HepG2 (cell line): ENCODE data around the gene ARMH3. TPM values are rescaled to one million over a fixed set of nuclear protein-coding genes. Genes with fewer than 3 reads are reported as not detected.

Experiments used
- ATAC-seq: fragments of 200-7000 bp; cut with Tn5 transposase; 3 replicates; pipeline ENCODE4 v1.9.1; 2020; ENCODE audit warnings: mild to moderate bottlenecking, moderate library complexity
- BruUV-seq: library from RNA; stranded (reverse); fragments of 400-500 nt; replicated peaks from 2 replicates; lab custom pipeline; 2021; lab: Mats Ljungman, UMichigan
- CTCF ChIA-PET: fragments of 300-600 bp; formaldehyde crosslinking; extraction: SDS; loops from one replicate; lab custom pipeline; 2021; ENCODE audit warnings: low total read pairs, inconsistent platforms, low intra/inter-chr PET ratio; lab: Yijun Ruan, JAX
- POLR2A ChIA-PET: fragments of 350-600 bp; sonication (Branson Sonifier 250); formaldehyde crosslinking; loops from one replicate; lab custom pipeline; 2020; ENCODE audit warnings: antibody characterized with exemption, inconsistent platforms; lab: Yijun Ruan, JAX
- DNase-seq: peaks from one replicate; pipeline ENCODE4 v3.0.0-alpha.2; 2015; ENCODE audit warnings: low spot score
- FAIRE-seq: peaks from 3 replicates; lab custom pipeline; 2011; peaks lifted over from hg19 to GRCh38; lab: Jason Lieb, UNC
- H2AFZ ChIP-seq: one replicate; pipeline ENCODE4 v1.6.1; 2011; ENCODE audit warnings: low read length, inconsistent platforms
- H3K27ac ChIP-seq: fragments of 300-600 bp; 3 replicates; pipeline ENCODE4 v1.8.0; 2011; ENCODE audit warnings: mixed run types, mild to moderate bottlenecking, mixed read lengths, low read length, inconsistent platforms; ENCODE audit not compliant: insufficient read depth; ENCODE audit errors: extremely low read length
- H3K27me3 ChIP-seq, 2 experiments: fragments of 200-600 bp in 1 of 2; 2 replicates in 1 of 2; 3 replicates in 1 of 2; pipeline versions ENCODE4 v1.6.0 to v1.8.0; 2011; ENCODE audit warnings: low read length in 2 of 2, mild to moderate bottlenecking in 2 of 2, moderate library complexity in 2 of 2, inconsistent platforms in 1 of 2; ENCODE audit not compliant: insufficient read depth in 2 of 2, control insufficient read depth in 1 of 2
- H3K36me3 ChIP-seq, 2 experiments: fragments of 200-600 bp in 1 of 2; replicated peaks in 1 of 2; 2 replicates in 1 of 2; 3 replicates in 1 of 2; pipeline versions ENCODE4 v1.5.1 to v1.8.0; 2011; ENCODE audit warnings: low read length in 2 of 2, inconsistent platforms in 1 of 2; ENCODE audit not compliant: insufficient read depth in 2 of 2, control insufficient read depth in 1 of 2
- H3K4me1 ChIP-seq: 2 replicates; pipeline ENCODE4 v1.5.1; 2012; ENCODE audit warnings: low read length, inconsistent platforms; ENCODE audit not compliant: insufficient read depth
- H3K4me2 ChIP-seq: 2 replicates; pipeline ENCODE4 v1.6.0; 2011; ENCODE audit warnings: low read depth, low read length, inconsistent platforms
- H3K4me3 ChIP-seq, 3 experiments: fragments of 200-600 bp in 1 of 3; sonication (generic), shearing (Covaris generic) in 1 of 3; replicated peaks in 1 of 3; 2 replicates each; pipeline ENCODE4 v1.5.1; 2011 to 2016; ENCODE audit warnings: low read length in 3 of 3, inconsistent platforms in 2 of 3, low read depth in 2 of 3, mild to moderate bottlenecking in 2 of 3, control low read depth in 1 of 3, mixed read lengths in 1 of 3; ENCODE audit not compliant: insufficient read depth in 1 of 3
- H3K79me2 ChIP-seq: one replicate; pipeline ENCODE4 v1.6.1; 2011; ENCODE audit warnings: low read length, inconsistent platforms; ENCODE audit not compliant: insufficient read depth
- H3K9ac ChIP-seq: 2 replicates; pipeline ENCODE4 v1.6.0; 2011; ENCODE audit warnings: mild to moderate bottlenecking, low read depth, low read length, inconsistent platforms; ENCODE audit not compliant: insufficient read depth
- H3K9me3 ChIP-seq: 2 replicates; pipeline ENCODE4 v1.5.1; 2012; ENCODE audit warnings: mild to moderate bottlenecking, low read length
- H4K20me1 ChIP-seq: 2 replicates; pipeline ENCODE4 v1.6.0; 2011; ENCODE audit warnings: inconsistent platforms, mild to moderate bottlenecking, low read length, moderate library complexity; ENCODE audit not compliant: insufficient read depth
- ARID2 ChIP-seq: sonication (generic); formaldehyde crosslinking; IDR thresholded peaks from 2 replicates; pipeline ENCODE4 v1.8.1; 2022; ENCODE audit warnings: mild to moderate bottlenecking, missing genetic modification reagents, borderline replicate concordance
- CSRNP1 ChIP-seq: sonication (generic); formaldehyde crosslinking; IDR thresholded peaks from 2 replicates; pipeline ENCODE4 v1.8.1; 2023; ENCODE audit warnings: mild to moderate bottlenecking, missing genetic modification reagents
- HOXA7 ChIP-seq: sonication (generic); formaldehyde crosslinking; IDR thresholded peaks from 2 replicates; pipeline ENCODE4 v1.8.1; 2022; ENCODE audit warnings: mild to moderate bottlenecking, missing genetic modification reagents, moderate library complexity
- MXD4 ChIP-seq: IDR thresholded peaks from 2 replicates; pipeline ENCODE4 v1.6.1; 2016; ENCODE audit warnings: mild to moderate bottlenecking, missing biosample characterization, missing genetic modification reagents
- NONO ChIP-seq, 2 experiments: fragments of 450-650 bp in 1 of 2; sonication (generic) in 1 of 2; formaldehyde crosslinking in 1 of 2; IDR thresholded peaks in 1 of 2; conservative IDR thresholded peaks in 1 of 2; 2 replicates each; pipeline versions ENCODE4 v1.6.1 to v1.8.0; 2017 to 2022; ENCODE audit warnings: mild to moderate bottlenecking in 1 of 2, missing genetic modification reagents in 1 of 2, moderate library complexity in 1 of 2
- POLR2AphosphoS5 ChIP-seq: IDR thresholded peaks from 2 replicates; pipeline ENCODE4 v1.6.1; 2012; ENCODE audit warnings: low read depth, low read length
- PRPF4 ChIP-seq: fragments of 200-400 bp; formaldehyde crosslinking; IDR thresholded peaks from 2 replicates; pipeline ENCODE4 v1.6.1; 2016; ENCODE audit warnings: low read length, low read depth; ENCODE audit not compliant: poor library complexity, severe bottlenecking
- RAD51 ChIP-seq: fragments of 450-650 bp; IDR thresholded peaks from 2 replicates; pipeline ENCODE4 v1.6.1; 2016; ENCODE audit warnings: borderline replicate concordance
- RFXAP ChIP-seq: sonication (generic); formaldehyde crosslinking; IDR thresholded peaks from 2 replicates; pipeline ENCODE4 v1.4.0; 2020; ENCODE audit warnings: missing genetic modification reagents, borderline replicate concordance
- STAT5B ChIP-seq: sonication (generic); formaldehyde crosslinking; IDR thresholded peaks from 2 replicates; pipeline ENCODE4 v1.4.0; 2020; ENCODE audit warnings: missing genetic modification reagents
- ZNF180 ChIP-seq: sonication (generic); formaldehyde crosslinking; IDR thresholded peaks from 2 replicates; pipeline ENCODE4 v1.4.0; 2020; ENCODE audit warnings: low read depth, missing genetic modification reagents, borderline replicate concordance
- ZNF333 ChIP-seq: sonication (generic); formaldehyde crosslinking; IDR thresholded peaks from 2 replicates; pipeline ENCODE4 v1.4.0; 2020; ENCODE audit warnings: mild to moderate bottlenecking, missing genetic modification reagents, borderline replicate concordance
- ZNF503 ChIP-seq: sonication (generic); formaldehyde crosslinking; IDR thresholded peaks from 2 replicates; pipeline ENCODE4 v1.4.0; 2020; ENCODE audit warnings: missing genetic modification reagents
- ZNF605 ChIP-seq: sonication (generic); formaldehyde crosslinking; IDR thresholded peaks from 2 replicates; pipeline ENCODE4 v1.8.0; 2022; ENCODE audit warnings: mild to moderate bottlenecking, missing genetic modification reagents
- WGBS: methylation state at CpG from one replicate; pipeline ENCODE4 v1.1.6; 2017; ENCODE audit warnings: low lambda C conversion rate; 5-methylcytosine and 5-hydroxymethylcytosine counted together
- in situ Hi-C: cut with HindIII; loops from 2 replicates; pipeline ENCODE4 v1.10.0; 2017; ENCODE audit warnings: low pct_unique_long_range_greater_than_20kb; ENCODE audit not compliant: extremely low pct_ligation_motif_present
- intact Hi-C: fragments of 100-400 bp; cut with micrococcal nuclease; formaldehyde crosslinking; loops from one replicate; pipeline ENCODE4 v1.10.0; 2022; ENCODE audit not compliant: unreplicated experiment
- polyA plus RNA-seq, 8 experiments: library from polyadenylated mRNA; depleted of rRNA in 3 of 8; stranded (reverse) in 7 of 8; unstranded in 1 of 8; fragments of >200 nt; fragmentation: Illumina TruSeq in 4 of 8; extraction: Trizol in 4 of 8; gene quantifications; 2 replicates each; pipeline versions ENCODE4 v1.2.1 to v1.2.3, GENCODE V29; 2011 to 2016; ENCODE audit warnings: low read depth in 4 of 8, missing spikeins in 1 of 8, mixed read lengths in 1 of 8; ENCODE audit not compliant: insufficient read depth in 1 of 8
- total RNA-seq, 5 experiments: library from RNA; depleted of rRNA; stranded (reverse); fragments of >200 nt; fragmentation: Illumina TruSeq; extraction: Trizol; gene quantifications; 2 replicates each; pipeline ENCODE4 v1.2.3, GENCODE V29; 2016; ENCODE audit warnings: low read depth in 1 of 5

The ARMH3 gene
- total and polyA plus RNA-seq, 2 of the 13 experiments (the other 11 are each of a cell fraction or from before 2014, with no cell fraction given) = 8.4 to 16.9 TPM

GRCh38 chr10:102016416-102016815, 39.6 kb downstream of the ARMH3 start:
- Histone ChIP-seq H3K4me2 (no peak overlapping the region), H3K4me3 (no peak overlapping the region), H3K9ac (no peak overlapping the region), H3K9me3 (no peaks in the 10 kb centered on the region), H4K20me1 (no peaks in the 10 kb centered on the region), H3K27me3 (no peaks in the 10 kb centered on the region), H2AFZ (no peak overlapping the region), H3K4me1 (no peaks in the 10 kb centered on the region), H3K27ac (no peak overlapping the region), H3K79me2 (no peaks in the 10 kb centered on the region), H3K36me3 (peaks cover 1 to 30% of the 10 kb centered on the region in 2 experiments; a peak in 4 of 5 replicates)
- intact Hi-C loops (no loop called here), in situ Hi-C loops (no loop called here)
- TF ChIP-seq RAD51 = no peak
- no peak for TF ChIP-seq ZNF180
- no peak for TF ChIP-seq STAT5B (CRISPR knock-in tag)
- no peak for TF ChIP-seq NONO (IDR thresholded peaks at IDR 0.05)
- TF ChIP-seq NONO (CRISPR knock-in tag; conservative IDR thresholded peaks at IDR 0.05) = no peak
- no peak for TF ChIP-seq ZNF605 (CRISPR knock-in tag)
- no TSS peak for BruUV-seq
- ChIA-PET CTCF (no interaction called here), POLR2A (no interaction called here)
- ATAC-seq (no peak), FAIRE-seq (no peak), DNase-seq (no peak)

GRCh38 chr10:102010961-102011360, 45.0 kb downstream of the ARMH3 start:
- peaks cover 5% of the 10 kb centered on the region; the same call in 1 of the 2 replicates for H3K4me1 ChIP-seq
- H3K9me3 ChIP-seq = no peaks in the 10 kb centered on the region
- H3K79me2 ChIP-seq = no peaks in the 10 kb centered on the region
- no TSS peak for BruUV-seq
- H3K4me2 ChIP-seq = no peak overlapping the region
- no peak for FAIRE-seq
- 100% methylated on average over 4 of the region's 4 CpGs for WGBS
- POLR2A ChIA-PET = no interaction called here
- H2AFZ ChIP-seq = no peak overlapping the region
- intact Hi-C loops = loop anchor here (1.0 kb wide), 1 partner anchor 62 kb away; no protein-coding TSS in a partner anchor
- H4K20me1 ChIP-seq = no peaks in the 10 kb centered on the region
- no peak overlapping the region for H3K4me3 ChIP-seq
- peaks cover 2 to 30% of the 10 kb centered on the region in 2 experiments; a peak in 4 of 5 replicates for H3K36me3 ChIP-seq
- H3K27me3 ChIP-seq = no peaks in the 10 kb centered on the region
- in situ Hi-C loops = loop anchor here (5.0 kb wide), 1 partner anchor 169 kb away; the partner anchor contains the start of gene KCNIP2
- no peak overlapping the region for H3K9ac ChIP-seq
- DNase-seq = no peak
- CTCF ChIA-PET = interaction anchor here (1.4 to 2.2 kb wide), 2 partner anchors 121 to 171 kb away, joined by 3 to 30 read pairs; no protein-coding TSS in a partner anchor
- H3K27ac ChIP-seq = no peak overlapping the region
- ATAC-seq = no peak
- TF ChIP-seq PRPF4 (no peak), ARID2 (no peak), MXD4 (CRISPR knock-in tag) (no peak), HOXA7 (CRISPR knock-in tag) (no peak), RFXAP (CRISPR knock-in tag) (no peak), ZNF503 (no peak), ZNF333 (CRISPR knock-in tag) (no peak), CSRNP1 (CRISPR knock-in tag) (no peak), POLR2AphosphoS5 (no peak)
